Kidney epithelial cell (primary cell): ENCODE results near the gene EXPH5. TPM values are rescaled to one million over a fixed set of nuclear protein-coding genes. Genes with fewer than 3 reads are reported as not detected.

ENCODE experiments used
- DNase-seq: peaks from one replicate; pipeline ENCODE4 v3.0.0-alpha.2; 2010; ENCODE audit warnings: low read depth
- H3K27me3 ChIP-seq: 2 replicates; pipeline ENCODE4 v1.6.0; 2011; ENCODE audit warnings: low read length; ENCODE audit not compliant: control insufficient read depth, insufficient read depth
- H3K36me3 ChIP-seq: 2 replicates; pipeline ENCODE4 v1.5.1; 2011; ENCODE audit warnings: low read length; ENCODE audit not compliant: control insufficient read depth, insufficient read depth
- H3K4me3 ChIP-seq: 2 replicates; pipeline ENCODE4 v1.5.1; 2011; ENCODE audit warnings: low read depth, mild to moderate bottlenecking, control low read depth, low read length
- CTCF ChIP-seq: IDR thresholded peaks from 2 replicates; pipeline ENCODE4 v1.5.1; 2011; ENCODE audit warnings: mild to moderate bottlenecking, moderate library complexity, low read length, control low read depth, inconsistent platforms; ENCODE audit not compliant: insufficient read depth, poor library complexity, severe bottlenecking
- total RNA-seq: library from RNA; depleted of rRNA; stranded (reverse); fragments of >200 nt; gene quantifications from 2 replicates; pipeline ENCODE4 v1.2.3, GENCODE V29; 2015

EXPH5 gene
- total RNA-seq, 1 donor from 2014 or later = 8.5 TPM

- Histone ChIP-seq H3K27me3 (no peaks in the 10 kb centered on the region), H3K4me3 (no peak overlapping the region), H3K36me3 (no peaks in the 10 kb centered on the region)
- TF ChIP-seq CTCF = no peak
- no peak for DNase-seq
These were observed 12.9 kb downstream of the EXPH5 start for GRCh38 chr11:108580645-108581044.

GRCh38 chr11:108580043-108580442, 13.5 kb downstream of the EXPH5 start:
- no peak for TF ChIP-seq CTCF
- no peaks in the 10 kb centered on the region for H3K36me3 ChIP-seq
- H3K4me3 ChIP-seq = no peak overlapping the region
- no peak for DNase-seq
- no peaks in the 10 kb centered on the region for H3K27me3 ChIP-seq

DNA sequence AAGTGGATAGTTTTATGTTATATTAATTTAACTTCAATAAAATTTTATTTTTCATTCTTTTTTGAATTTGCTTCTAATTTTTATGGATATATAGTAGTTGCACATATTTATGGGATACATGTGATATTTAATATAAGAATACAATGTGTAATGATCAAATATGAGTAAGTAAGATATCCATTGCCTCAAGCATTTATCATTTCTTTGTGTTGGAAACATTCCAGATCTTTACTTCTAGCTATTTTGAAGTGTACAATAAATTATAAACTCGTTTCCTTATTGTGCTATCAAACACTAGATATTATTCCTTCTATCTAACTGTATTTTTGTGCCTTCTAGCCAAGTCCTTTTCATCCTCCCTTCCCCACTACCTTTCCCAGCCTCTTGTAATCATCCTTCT, 17.0 kb downstream of the EXPH5 start:
- TF ChIP-seq CTCF = no peak
- Histone ChIP-seq H3K27me3 (no peaks in the 10 kb centered on the region), H3K36me3 (no peaks in the 10 kb centered on the region), H3K4me3 (no peak overlapping the region)
- no peak for DNase-seq

- DNase-seq = no peak
- H3K27me3 ChIP-seq = no peaks in the 10 kb centered on the region
- no peaks in the 10 kb centered on the region for H3K36me3 ChIP-seq
- no peak for TF ChIP-seq CTCF
- H3K4me3 ChIP-seq = no peak overlapping the region
These were observed 18.9 kb downstream of the EXPH5 start for GRCh38 chr11:108574675-108575074.

- no peaks in the 10 kb centered on the region for H3K36me3 ChIP-seq
- H3K27me3 ChIP-seq = no peaks in the 10 kb centered on the region
- DNase-seq = no peak
- no peak for TF ChIP-seq CTCF
- H3K4me3 ChIP-seq = no peak overlapping the region
These were observed 22.6 kb downstream of the EXPH5 start for GRCh38 chr11:108571001-108571400.

DNA sequence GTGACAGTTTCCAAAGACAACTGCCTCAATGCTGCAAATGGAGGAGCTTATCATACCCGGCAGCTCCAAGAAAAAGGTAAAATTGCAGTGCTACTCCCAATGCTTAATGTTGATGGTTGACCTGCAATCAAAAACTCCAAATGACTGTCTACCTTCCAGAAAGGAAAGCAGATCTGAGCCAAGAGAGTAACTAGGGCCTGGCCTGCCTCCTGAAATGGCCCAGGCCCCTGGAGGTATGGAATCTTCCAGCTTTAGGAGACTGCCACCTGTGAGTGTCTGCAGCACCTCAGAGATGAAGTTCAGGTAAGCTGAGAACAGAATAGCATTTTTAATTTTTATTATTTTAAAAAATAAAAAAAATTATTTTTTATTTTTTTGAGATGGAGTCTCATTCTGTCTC, 23.7 kb downstream of the EXPH5 start:
- no peak for TF ChIP-seq CTCF
- Histone ChIP-seq H3K4me3 (no peak overlapping the region), H3K27me3 (no peaks in the 10 kb centered on the region), H3K36me3 (no peaks in the 10 kb centered on the region)
- no peak for DNase-seq
